Loucy (cell line): ENCODE results near the gene MRPL20.

ENCODE experiments used
- H2AFZ ChIP-seq: fragments of 200-600 bp; sonication (generic); 2 replicates; pipeline ENCODE4 v1.6.0; 2016; ENCODE audit warnings: antibody characterized with exemption, mild to moderate bottlenecking, low read length, moderate library complexity
- H3F3A ChIP-seq: fragments of 200-600 bp; 2 replicates; pipeline ENCODE4 v1.6.0; 2016; ENCODE audit warnings: antibody characterized with exemption, low read depth, mild to moderate bottlenecking
- H3K27me3 ChIP-seq: fragments of 200-600 bp; sonication (generic); 2 replicates; pipeline ENCODE4 v1.6.1; 2014; ENCODE audit warnings: low read length, mild to moderate bottlenecking; ENCODE audit not compliant: insufficient read depth, poor library complexity, severe bottlenecking
- H3K36me3 ChIP-seq: fragments of 200-600 bp; sonication (generic); 2 replicates; pipeline ENCODE4 v1.6.1; 2016; ENCODE audit warnings: low read length; ENCODE audit not compliant: insufficient read depth
- H3K4me1 ChIP-seq: fragments of 200-600 bp; sonication (generic); 2 replicates; pipeline ENCODE4 v1.5.1; 2014; ENCODE audit warnings: low read length, mild to moderate bottlenecking; ENCODE audit not compliant: insufficient read depth, poor library complexity, severe bottlenecking
- H3K4me2 ChIP-seq: fragments of 200-600 bp; sonication (generic); 2 replicates; pipeline ENCODE4 v1.6.0; 2014; ENCODE audit warnings: antibody characterized with exemption, low read length, low read depth, mild to moderate bottlenecking; ENCODE audit not compliant: poor library complexity, severe bottlenecking
- H3K4me3 ChIP-seq: fragments of 200-600 bp; sonication (generic); 2 replicates; pipeline ENCODE4 v1.5.1; 2014; ENCODE audit warnings: low read length, mild to moderate bottlenecking, mixed read lengths; ENCODE audit not compliant: poor library complexity, severe bottlenecking
- H3K79me2 ChIP-seq: fragments of 200-600 bp; sonication (generic); 2 replicates; pipeline ENCODE4 v1.6.1; 2014; ENCODE audit warnings: low read length; ENCODE audit not compliant: insufficient read depth
- H3K9ac ChIP-seq: fragments of 200-600 bp; sonication (generic); 2 replicates; pipeline ENCODE4 v1.6.0; 2014; ENCODE audit warnings: mild to moderate bottlenecking, low read depth, low read length, moderate library complexity; ENCODE audit not compliant: poor library complexity, severe bottlenecking
- H3K9me2 ChIP-seq: fragments of 200-600 bp; sonication (generic); replicated peaks from 2 replicates; pipeline ENCODE4 v1.6.1; 2016; ENCODE audit warnings: low read depth, low read length, mixed read lengths
- H3K9me3 ChIP-seq: fragments of 200-600 bp; sonication (generic); 2 replicates; pipeline ENCODE4 v1.6.1; 2014; ENCODE audit warnings: mild to moderate bottlenecking, antibody characterized with exemption, low read length, low read depth; ENCODE audit not compliant: insufficient read depth
- H4K20me1 ChIP-seq: fragments of 200-600 bp; sonication (generic); 2 replicates; pipeline ENCODE4 v1.6.0; 2014; ENCODE audit warnings: antibody characterized with exemption, low read length, mild to moderate bottlenecking; ENCODE audit not compliant: insufficient read depth, poor library complexity, severe bottlenecking
- CTCF ChIP-seq: fragments of 200-600 bp; sonication (generic); conservative IDR thresholded peaks from 2 replicates; pipeline ENCODE4 v1.5.1; 2014; ENCODE audit warnings: mild to moderate bottlenecking, antibody characterized with exemption, low read length
- EZH2phosphoT487 ChIP-seq: fragments of 200-600 bp; IDR thresholded peaks from 2 replicates; pipeline ENCODE4 v1.6.1; 2018; ENCODE audit warnings: antibody characterized with exemption, mild to moderate bottlenecking, moderate library complexity, borderline replicate concordance

Gene MRPL20

GRCh38 chr1:1432274-1432950 lies 25.3 kb upstream of the MRPL20 start:
- Histone ChIP-seq H3K36me3 (no peaks in the 10 kb centered on the region), H3K4me2 (no peak overlapping the region), H3F3A (no peaks in the 10 kb centered on the region), H3K9me2 (no peaks in the 10 kb centered on the region), H4K20me1 (no peaks in the 10 kb centered on the region), H2AFZ (no peak overlapping the region), H3K79me2 (no peaks in the 10 kb centered on the region), H3K4me3 (no peak overlapping the region), H3K9ac (no peak overlapping the region), H3K27me3 (no peaks in the 10 kb centered on the region), H3K4me1 (peaks cover 6% of the 10 kb centered on the region), H3K9me3 (no peaks in the 10 kb centered on the region)
- TF ChIP-seq EZH2phosphoT487 = no peak

GRCh38 chr1:1431845-1432273 lies 24.8 kb upstream of the MRPL20 start:
- no peak overlapping the region for H3K4me2 ChIP-seq
- H3K79me2 ChIP-seq = no peaks in the 10 kb centered on the region
- H2AFZ ChIP-seq = no peak overlapping the region
- TF ChIP-seq CTCF = no peak
- no peak for TF ChIP-seq EZH2phosphoT487
- no peak overlapping the region for H3K4me3 ChIP-seq
- H3F3A ChIP-seq = no peaks in the 10 kb centered on the region
- peaks cover under 1% of the 10 kb centered on the region for H3K4me1 ChIP-seq
- H3K36me3 ChIP-seq = no peaks in the 10 kb centered on the region
- H3K9me3 ChIP-seq = no peaks in the 10 kb centered on the region
- no peaks in the 10 kb centered on the region for H3K27me3 ChIP-seq
- no peaks in the 10 kb centered on the region for H3K9me2 ChIP-seq
- H3K9ac ChIP-seq = no peak overlapping the region
- H4K20me1 ChIP-seq = no peaks in the 10 kb centered on the region

DNA sequence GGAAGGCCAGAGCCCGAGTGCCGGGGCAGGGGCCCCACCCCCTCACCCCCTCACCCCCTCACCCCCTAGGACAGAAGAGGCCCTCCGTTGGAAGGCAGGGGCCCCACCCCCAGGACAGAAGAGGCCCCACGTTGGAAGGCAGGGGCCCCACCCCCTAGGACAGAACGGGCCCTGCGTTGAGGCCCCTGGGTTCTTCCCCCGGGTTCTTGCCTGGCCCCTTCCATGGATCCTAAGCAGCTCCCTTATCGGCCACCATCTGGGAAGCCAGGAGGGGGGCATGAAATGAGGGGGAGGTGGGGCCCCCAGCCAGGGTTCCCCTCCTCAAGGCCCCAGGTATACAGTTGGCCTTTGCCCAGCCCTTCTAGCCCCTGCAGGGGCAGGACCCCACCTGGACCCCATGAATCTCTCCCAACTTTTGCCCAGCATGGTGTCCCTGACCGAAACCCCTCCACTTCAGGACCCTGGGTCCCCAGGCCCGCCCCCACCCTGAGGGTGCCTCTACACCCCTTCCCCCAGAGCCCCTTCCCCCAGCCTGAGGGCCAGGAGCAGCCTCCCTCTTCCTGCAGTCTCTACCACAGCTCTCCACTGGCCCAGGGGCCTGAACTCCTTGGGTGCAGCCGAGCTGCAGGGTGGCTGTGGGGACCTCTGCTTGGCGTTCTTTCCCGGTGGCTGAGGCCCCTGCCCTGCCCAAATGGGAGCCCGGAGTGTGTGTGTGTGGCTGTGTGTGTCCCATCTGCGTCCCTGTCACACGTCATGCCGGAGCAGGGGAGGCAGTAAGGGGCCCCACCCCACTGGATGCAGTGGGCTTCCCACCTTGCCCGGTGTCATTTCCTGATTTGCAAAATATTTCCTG lies 24.1 kb upstream of the MRPL20 start:
- Histone ChIP-seq H3K4me3 (no peak overlapping the region), H3K36me3 (no peaks in the 10 kb centered on the region), H3K9me3 (no peaks in the 10 kb centered on the region), H2AFZ (no peak overlapping the region), H3K4me1 (no peaks in the 10 kb centered on the region), H3K9ac (no peak overlapping the region), H3K9me2 (no peaks in the 10 kb centered on the region), H3K27me3 (no peaks in the 10 kb centered on the region), H3F3A (no peaks in the 10 kb centered on the region), H4K20me1 (no peaks in the 10 kb centered on the region), H3K4me2 (no peak overlapping the region), H3K79me2 (no peaks in the 10 kb centered on the region)
- TF ChIP-seq EZH2phosphoT487 (no peak), CTCF (no peak)
